Hypothalamus (tissue), 51 donors: ENCODE data around the gene ALKBH8.
"Not testable (repeated sequence)": the region's sequence is repeated elsewhere in the genome, so short reads cannot be mapped to it uniquely, and the experiment has no call there.

Source experiments
- DNase-seq, 51 donors: peaks; one replicate each; lab custom pipeline; 2025; lab: John Stamatoyannopoulos, UW

ALKBH8 gene

DNA sequence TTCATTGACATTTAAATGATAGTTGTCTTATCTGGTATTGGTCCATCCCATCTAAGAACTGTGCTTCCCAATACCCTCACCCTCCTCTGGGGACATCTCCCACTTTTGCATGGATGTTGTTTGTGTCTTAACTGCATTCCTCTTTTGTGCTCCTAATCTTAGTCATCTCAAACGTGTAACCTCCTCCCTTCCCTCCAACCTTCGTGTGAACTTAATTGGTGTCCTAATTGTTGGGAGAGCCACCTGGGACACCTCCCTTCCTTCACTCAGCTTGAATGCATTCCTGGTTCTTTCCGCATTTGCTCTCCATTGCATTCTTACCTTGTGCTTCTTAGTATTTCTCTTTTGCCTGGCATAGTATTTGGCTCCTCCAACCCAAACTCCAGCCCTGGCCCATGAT, 15.6 kb upstream of the ALKBH8 start:
- no peak for DNase-seq

DNA sequence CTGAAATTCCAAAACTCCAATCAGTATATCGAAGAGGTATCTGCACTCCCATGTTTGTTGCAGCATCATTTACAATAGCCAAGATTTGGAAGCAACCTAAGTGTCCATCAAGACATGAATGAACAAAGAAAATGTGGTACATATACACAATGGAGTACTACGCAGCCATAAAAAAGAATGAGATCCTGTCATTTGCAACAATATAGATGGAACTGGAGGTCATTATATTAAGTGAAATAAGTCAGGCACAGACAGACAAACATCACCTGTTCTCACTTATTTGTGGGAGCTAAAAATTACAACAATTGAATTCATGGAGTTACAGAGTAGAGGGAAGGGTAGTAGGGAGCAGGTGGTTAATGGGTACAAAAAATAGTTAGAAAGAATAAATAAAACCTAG, 13.6 kb upstream of the ALKBH8 start:
- DNase-seq, result not testable (repeated sequence)

DNA sequence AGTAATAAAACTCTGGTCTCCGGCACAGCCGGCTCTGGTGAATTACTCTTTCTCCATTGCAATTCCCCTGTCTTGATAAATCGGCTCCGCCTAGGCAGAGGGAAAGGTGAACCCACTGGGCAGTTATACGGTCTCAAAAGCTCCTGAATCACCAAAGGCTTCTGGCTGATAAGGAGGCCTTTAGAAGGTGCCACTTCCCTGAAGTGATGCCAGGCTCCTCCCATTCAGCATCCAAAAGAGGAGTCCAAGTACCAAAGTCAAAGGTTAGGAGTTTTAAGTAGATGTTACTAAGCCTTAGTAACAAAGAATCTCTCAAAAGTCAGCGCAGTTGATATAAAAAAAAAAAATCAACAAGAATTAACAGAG, 11.8 kb upstream of the ALKBH8 start:
- DNase-seq, result no peak

DNA sequence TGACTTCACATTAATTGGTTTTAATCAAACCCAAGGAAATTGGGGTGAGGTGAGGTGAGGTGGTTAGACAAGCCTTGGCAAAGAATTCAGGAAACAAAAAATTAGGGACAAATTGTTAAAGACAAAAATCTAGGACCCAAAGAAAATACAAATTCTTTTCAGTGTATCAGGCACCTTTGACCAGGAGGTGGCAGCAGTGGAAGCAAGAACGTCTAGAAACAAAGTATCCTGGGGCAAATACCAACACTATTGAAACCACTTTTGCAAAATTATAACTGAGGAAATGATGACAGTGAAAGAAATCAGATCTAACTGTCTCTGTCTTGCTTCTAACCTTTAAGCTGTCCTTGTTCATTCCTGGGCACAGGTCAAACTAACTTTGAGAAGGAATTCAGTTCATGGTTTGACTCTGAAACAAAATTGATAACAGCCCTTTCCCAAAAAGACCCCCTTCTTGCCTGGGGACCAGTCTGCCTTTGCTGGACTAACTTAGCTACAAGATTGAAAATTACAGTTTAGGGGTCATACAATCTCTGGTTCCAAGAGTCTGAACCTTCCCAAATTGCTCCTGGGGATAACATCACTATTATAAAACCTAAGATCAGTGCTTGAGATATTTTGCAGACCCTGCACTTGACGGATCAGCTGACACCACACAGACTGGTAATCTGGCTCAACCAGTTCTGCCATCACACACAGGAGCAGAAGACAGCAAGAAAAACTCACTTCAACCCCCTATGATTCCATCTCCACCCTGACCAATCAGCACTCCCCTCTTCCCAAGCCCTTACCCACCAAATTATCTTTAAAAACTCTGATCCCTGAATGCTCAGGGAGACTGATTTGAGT, 11.2 kb upstream of the ALKBH8 start:
- peak in 19 of 51 donors; percentile 7 to 63 (median 23) for DNase-seq

DNA sequence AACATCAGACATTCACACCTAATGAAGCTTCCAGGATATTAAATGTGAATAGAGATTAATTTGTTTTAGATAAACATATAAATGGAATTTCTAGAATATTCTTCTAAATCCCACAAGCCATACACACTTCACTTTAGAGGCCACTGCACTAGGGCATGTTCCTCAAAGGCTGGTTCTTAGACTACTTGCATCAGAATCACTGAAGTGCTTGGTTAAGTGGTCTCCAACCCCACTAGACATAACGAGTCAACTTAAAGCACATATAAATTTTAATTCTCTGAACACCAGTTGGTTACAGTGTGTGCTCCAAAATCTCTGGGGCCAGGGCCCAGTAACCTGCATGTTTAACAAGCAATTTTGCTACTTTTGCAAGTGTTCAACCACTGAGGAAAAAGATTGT, 7.9 kb upstream of the ALKBH8 start:
- no peak for DNase-seq

DNA sequence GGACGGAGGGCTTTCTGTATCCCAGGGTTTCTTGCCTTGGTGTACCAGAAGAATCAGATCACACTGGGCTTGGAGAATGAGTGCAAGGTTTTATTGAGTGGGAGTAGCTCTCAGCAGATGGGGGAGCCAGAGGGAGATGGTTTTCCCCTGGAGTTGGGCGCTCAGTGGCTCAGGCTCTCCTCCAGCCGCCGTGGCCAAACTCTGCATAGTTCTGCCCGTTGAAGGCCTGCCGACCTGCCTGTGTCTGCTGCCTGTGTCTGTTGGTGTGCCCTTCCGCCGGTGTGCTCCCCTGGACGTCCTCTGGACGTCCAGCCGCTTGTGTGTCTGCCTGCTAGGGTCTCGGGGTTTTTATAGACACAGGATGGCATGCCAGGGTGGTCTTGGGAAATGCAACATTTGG, 4.5 kb upstream of the ALKBH8 start:
- no peak for DNase-seq

DNA sequence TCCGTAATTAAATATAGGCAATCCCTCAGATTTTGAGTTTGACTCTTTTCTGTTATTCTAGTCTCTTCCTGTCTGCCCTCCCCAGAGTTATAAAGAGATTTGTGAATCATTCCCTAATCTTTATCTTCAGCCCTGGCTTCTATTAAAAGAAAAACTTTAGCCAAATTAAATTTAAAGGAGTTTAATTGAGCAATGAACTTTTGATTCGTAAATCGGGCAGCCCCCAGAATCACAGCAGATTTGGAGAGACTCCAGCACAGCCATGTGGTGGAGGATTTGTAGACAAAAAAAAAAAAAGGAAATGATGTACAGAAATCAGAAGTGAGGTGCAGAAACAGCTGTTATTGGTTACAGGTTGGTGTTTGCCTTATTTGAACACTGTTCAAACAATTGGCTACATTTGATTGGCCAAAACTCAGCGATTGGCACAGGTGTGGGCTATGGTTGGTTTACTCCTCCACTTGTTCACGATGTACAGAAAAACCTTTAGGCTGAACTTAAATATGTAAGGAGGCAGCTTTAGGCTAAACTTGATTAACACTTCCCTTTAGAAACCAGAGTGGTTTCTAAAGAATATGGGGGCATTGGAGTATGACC, 2.3 kb upstream of the ALKBH8 start:
- no peak for DNase-seq

DNA sequence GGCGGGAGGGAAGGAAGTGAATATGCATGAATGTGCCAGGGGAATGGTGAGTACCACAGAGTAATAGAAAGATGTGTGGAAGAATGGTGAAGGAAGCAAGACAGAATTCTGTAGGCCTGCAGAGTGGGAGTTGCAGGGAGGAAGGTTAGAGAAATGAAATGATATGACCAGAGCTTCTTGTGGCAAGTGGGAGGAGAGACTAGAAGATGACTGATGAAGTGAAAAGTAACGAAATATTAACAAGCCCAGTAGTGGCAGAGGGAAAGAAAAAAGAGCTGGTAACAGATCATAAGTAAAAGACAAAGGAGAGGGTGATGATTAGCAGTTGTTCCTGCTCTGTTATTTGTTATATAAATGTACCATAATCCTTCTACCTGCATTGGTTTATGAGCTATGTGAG, 1.0 kb upstream of the ALKBH8 start:
- DNase-seq, result no peak

DNA sequence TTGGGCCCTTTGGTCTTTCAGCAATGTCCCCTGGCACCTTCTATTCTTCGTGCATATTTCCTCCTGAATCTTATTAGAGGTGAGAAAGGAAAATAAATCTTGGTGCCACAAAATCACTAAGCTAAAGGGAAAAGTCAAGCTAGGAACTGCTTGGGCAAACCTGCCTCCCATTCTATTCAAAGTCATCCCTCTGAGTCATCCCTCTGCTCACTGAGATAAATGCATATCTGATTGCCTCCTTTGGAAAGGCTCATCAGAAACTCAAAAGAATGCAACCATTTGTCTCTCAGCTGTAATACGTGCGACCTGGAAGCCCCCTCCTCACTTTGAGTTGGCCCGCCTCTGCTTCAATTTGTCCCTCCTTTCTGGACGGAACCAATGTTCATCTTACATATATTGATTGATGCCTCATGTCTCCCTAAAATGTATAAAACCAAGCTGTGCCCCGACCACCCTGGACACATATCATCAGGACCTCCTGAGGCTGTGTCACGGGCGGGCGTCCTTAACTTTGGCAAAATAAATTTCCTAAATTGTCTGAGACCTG, 493 bp upstream of the ALKBH8 start:
- not testable (repeated sequence) for DNase-seq

DNA sequence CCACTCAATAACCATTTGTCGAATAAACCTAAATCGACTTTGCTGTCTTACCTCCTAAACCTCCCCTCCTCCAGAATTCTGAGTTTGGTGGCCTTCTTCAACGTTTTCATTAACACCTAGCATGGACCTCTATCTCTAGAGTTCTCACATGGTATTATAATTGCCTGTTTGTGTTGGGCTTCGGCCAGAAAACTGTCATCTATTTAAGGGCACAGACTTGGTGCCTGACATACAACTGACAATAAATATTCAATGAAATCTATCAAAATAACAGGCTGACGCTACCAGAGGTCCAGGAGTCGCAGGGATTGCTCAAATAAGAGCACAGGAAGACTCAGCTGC, 687 bp downstream of the ALKBH8 start:
- no peak for DNase-seq

DNA sequence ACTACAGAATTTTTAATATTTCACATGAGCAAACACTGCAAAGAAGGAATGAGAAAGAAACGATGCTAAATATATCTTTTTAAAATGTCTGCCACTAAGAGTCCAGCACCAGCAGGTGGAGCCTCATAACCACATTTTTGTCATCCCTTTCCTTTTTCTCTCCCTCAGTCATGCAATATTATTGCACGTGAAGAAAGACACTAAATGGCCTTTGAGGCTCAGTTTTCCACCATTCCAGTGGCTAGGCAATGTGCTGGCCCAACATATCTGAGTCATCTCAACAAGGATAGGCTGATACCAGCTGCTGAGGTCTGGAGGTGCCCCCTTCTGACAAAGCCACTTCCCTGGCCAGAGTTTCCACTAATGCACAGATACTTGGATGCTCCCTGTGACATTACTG, 1.8 kb downstream of the ALKBH8 start:
- DNase-seq, result peak in 9 of 51 donors; percentile 3 to 58 (median 9)

DNA sequence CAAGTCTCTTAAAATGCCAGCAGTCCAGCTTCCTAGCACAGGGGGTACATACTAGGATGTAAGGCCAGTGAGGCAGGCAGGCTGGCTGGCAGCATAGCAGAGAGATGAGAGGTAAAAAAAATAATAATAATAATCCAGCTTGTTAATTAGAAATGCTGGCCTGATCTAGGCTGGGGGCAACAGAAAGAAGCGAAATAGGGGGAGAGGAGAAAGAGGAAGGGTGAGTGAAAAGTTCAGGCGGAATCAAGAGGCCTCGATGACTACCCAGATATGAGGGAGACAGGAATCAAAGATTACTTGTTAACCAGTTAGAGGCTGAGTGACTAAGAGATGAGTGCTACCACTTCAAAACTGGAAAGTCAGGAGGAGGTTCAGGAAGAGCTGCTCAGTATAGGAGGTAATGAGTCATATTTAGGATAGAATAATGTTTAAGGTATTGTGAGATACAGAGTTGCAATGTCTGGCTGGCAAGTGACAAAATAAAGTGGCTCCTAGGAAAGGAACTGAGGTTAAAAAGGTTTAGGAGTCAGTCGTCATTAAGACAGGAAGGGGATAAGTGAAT, 2.8 kb downstream of the ALKBH8 start:
- DNase-seq, result no peak

DNA sequence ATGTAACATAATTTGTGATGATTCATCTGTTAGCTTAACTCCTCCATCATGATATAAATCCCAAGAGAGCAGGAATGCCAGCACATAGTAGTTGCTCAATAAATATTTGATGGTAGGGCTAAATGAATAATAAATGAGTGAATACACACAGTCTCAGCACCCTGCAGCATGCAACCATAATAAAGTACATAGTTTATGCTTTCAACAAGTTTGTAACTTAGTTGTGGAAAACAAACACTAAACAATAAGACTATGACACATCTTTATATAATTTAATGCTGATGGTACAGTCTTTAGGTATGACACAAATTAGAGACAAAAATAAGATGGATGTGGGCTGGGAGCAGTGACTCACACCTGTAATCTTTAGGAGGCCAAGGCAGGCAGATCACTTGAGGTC, 3.8 kb downstream of the ALKBH8 start:
- no peak for DNase-seq

DNA sequence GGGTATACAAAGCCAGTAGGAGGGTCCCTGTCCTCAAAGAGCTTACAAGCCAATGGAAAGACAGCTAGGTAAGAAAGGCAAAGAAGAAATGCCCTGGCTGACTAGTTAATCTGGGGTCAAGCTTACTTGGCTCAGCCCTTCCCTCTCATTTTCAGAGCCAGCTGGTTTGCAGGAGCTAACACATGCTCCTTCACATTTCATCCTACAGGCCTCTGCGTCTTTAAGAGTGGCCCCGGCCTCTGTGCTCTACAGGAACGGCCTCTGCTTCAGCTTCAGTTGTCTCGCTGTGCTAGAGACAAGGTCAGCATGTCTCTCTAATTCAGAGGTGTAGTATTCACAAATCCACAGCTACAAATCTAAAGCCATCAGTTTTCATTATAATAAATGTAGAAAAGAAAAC, 15.2 kb downstream of the ALKBH8 start:
- no peak for DNase-seq

DNA sequence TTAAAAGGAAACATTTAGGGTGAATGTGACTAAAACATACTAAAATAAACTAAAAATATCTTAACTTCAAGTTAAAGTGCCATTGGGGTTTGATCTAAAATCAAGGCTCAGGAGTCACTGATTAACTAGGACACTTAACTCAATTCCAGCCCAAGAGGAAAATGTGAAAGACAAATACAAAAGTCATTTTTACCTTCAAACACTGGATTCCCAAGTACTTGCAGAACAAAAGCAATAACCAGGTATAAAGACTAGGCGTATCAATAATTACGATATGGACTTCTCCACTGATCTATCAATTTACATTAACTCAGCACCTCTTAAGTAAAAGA, 15.6 kb downstream of the ALKBH8 start:
- DNase-seq, result no peak

DNA sequence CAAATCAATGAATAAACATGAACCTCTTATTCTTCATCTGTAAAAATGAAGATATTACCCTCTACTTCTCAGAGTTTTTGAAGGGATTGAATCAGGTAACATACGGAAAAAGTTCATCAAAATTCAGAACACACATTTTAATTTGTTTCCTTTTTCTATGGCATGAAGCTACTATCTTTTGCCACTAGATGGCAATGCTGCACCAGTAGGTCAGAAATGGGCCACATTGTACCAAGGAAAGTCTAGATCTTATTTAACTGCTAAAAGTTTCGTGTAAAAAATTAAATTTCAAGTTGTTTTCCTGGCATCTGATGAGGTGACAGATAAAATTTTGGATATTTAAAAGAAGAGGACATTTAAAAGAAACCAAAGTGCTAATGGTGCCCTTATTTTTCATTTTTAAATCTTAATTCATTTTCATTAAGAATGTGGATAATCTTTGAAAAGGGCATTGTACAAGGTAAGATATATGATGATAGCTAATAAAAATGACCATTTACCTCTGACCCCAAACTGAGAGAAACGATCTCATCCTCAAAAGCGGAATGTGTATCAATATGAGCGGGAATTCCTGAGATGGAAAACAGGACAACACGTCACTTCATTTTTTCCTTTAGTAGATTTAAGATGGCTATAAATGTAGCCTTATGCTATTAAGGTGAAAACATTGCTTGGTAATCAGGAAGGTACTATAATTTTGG, 16.1 kb downstream of the ALKBH8 start:
- peak in 7 of 51 donors; percentile 1 to 33 (median 7) for DNase-seq

DNA sequence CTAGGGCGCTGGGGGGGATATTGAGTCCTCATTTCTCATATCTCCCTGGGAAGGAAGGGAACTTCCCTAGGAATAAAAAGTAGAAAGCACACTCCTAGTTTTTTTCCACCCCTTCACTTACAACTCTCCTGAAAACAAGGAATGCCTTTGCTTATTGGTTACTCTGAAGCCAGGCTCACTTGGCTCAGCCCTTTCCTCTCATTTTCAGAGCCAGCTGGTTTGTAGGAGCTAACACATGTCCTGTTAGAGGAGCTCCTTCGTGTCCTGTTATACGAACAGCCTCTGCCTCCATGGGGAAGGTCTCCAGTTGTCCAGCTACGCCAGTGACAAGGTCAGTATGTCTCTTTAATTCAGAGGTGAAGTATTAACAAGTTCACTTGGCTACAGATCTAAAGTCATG, 17.6 kb downstream of the ALKBH8 start:
- DNase-seq, result no peak

DNA sequence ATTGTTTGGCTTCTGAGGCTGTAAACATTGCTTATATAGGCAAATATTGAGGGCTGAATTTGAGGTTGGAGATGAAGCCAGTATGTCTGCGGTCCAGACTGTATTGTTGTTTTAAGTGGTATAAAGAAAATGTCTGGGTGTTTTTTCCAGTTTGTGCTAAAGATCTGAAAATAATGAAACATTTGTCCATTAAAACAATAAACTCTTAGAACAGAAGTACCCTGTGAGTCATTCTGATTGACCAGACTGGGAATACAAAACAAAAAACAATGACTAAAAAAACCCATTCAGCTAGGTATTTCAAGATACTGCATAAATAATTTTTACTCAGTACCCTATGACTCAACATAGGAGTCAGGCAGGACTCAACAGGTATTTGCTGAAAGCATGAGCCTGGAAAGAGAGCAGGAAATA, 20.4 kb downstream of the ALKBH8 start:
- DNase-seq, result no peak

DNA sequence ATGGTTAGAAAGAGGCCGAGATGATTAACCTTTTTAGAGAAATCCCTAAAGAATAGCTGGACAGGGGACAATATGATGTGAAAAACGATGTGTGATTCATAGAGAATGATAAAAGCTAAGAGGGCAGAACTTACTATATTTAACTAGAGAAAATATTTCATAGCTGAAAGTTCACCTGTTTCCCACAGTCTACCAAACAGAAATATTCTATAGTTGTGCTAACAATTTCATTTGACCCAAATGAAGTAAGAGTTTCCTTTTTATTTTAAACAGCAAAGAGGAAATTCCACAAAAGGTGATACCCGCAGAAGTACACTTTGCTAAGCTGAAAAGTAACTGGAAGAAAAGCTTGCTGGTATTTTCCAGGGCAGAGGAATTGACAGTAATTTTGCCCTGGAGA, 26.7 kb downstream of the ALKBH8 start:
- no peak for DNase-seq

DNA sequence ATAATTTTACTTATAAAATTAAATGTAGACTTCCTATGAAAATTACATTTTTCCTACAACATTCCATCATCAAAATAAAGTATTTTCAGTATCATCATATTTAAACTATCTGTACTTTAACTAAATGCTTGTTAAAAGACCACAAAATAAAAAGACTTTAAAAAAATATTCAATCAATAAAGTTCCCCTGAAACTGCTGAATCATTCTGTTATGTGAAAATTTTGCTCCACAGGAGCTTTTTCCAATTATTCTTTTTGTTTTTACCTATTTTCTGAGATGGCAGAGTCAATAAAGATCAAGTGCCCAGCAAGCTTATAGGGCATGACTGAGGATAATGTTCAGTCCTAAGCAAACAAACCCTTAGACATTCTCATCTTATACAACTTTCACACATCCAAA, 27.3 kb downstream of the ALKBH8 start:
- DNase-seq, result no peak

DNA sequence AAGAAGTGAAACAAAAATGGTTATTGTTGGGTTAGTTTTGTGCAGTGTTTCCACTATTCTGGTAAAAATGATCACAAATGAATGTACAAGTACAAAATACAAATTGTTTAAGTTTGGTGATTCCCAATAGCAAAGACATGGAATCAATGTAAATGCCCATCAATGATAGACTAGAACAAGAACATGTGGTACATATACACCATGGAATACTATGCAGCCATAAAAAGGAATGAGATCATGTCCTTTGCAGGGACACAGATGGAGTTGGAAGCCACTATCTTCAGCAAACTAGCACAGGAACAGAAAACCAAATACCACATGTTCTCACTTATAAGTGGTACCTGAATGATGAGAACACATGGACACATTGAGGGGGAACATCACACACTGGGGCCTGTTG, 28.4 kb downstream of the ALKBH8 start:
- DNase-seq, result not testable (repeated sequence)

DNA sequence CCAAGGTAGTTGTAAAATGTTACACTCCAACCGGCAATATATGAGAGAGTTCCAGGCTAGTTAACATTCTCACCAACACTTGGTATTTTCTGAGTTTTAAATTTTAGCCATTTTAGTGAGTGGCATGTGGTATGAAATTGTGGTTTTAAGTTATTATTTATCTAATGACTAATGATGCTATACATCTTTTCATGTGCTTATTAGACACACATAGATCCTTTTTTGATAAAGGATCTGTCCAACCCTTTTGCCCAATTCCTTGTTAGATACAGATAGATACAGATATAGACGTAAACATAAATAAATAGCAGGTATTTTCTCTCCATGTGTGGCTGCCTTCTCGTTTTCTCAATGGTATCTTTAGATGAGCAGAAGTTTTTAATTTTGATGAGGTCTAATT, 39.3 kb downstream of the ALKBH8 start:
- DNase-seq, result no peak
